ENCODE results near the gene SERPINB12.

DNA sequence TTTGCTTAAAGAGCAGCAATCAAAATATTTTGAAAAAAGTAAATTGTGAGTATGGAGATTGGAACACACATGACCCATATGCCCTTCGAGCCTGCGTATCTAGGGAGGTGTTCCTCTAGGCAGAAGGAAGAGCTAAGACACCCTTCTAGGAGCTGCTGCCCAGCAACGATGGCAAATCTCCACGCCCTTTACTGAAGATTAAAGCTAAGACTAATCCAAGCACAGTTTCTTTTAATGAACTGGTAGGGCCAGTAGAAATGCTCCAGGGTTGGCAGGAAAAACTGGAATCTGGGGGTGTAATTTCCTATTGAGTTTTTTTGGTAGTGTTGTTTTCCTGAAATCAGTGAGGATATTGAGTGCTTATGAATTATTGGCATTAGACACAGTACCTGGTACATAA lies 44.3 kb downstream of the SERPINB12 start:
- TF ChIP-seq, protein P1, sequence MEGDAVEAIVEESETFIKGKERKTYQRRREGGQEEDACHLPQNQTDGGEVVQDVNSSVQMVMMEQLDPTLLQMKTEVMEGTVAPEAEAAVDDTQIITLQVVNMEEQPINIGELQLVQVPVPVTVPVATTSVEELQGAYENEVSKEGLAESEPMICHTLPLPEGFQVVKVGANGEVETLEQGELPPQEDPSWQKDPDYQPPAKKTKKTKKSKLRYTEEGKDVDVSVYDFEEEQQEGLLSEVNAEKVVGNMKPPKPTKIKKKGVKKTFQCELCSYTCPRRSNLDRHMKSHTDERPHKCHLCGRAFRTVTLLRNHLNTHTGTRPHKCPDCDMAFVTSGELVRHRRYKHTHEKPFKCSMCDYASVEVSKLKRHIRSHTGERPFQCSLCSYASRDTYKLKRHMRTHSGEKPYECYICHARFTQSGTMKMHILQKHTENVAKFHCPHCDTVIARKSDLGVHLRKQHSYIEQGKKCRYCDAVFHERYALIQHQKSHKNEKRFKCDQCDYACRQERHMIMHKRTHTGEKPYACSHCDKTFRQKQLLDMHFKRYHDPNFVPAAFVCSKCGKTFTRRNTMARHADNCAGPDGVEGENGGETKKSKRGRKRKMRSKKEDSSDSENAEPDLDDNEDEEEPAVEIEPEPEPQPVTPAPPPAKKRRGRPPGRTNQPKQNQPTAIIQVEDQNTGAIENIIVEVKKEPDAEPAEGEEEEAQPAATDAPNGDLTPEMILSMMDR (IDR thresholded peaks at IDR 0.05; ENCODE audit: extremely low read depth in 1 of 2, insufficient read depth in 1 of 2, low read depth in 1 of 2, low read length in 2 of 2) = no peak
- no peak for TF ChIP-seq POLR2A (IDR thresholded peaks at IDR 0.05; ENCODE audit: low read depth, low read length)
- no peak for TF ChIP-seq GATA2 (IDR thresholded peaks at IDR 0.05; ENCODE audit: insufficient read depth, insufficient read length, low read depth, low read length)
- TF ChIP-seq EZH2 (IDR thresholded peaks at IDR 0.05; ENCODE audit: borderline replicate concordance, low read depth, low read length, severe bottlenecking) = no peak
- no peak for TF ChIP-seq POLR2AphosphoS5 (IDR thresholded peaks at IDR 0.05; ENCODE audit: insufficient read depth, low read depth, low read length)
- no peak for TF ChIP-seq JUN (IDR thresholded peaks at IDR 0.05; ENCODE audit: borderline replicate concordance, insufficient read depth, insufficient read length, low read depth)

All from endothelial cell of umbilical vein (primary cell).